GM19238 (cell line): ENCODE results near the gene SETD1A.

ENCODE experiments used
- DNase-seq: peaks from one replicate; pipeline ENCODE4 v3.0.0; 2011; ENCODE audit warnings: low spot score; ENCODE audit not compliant: insufficient read length

Gene SETD1A

DNA sequence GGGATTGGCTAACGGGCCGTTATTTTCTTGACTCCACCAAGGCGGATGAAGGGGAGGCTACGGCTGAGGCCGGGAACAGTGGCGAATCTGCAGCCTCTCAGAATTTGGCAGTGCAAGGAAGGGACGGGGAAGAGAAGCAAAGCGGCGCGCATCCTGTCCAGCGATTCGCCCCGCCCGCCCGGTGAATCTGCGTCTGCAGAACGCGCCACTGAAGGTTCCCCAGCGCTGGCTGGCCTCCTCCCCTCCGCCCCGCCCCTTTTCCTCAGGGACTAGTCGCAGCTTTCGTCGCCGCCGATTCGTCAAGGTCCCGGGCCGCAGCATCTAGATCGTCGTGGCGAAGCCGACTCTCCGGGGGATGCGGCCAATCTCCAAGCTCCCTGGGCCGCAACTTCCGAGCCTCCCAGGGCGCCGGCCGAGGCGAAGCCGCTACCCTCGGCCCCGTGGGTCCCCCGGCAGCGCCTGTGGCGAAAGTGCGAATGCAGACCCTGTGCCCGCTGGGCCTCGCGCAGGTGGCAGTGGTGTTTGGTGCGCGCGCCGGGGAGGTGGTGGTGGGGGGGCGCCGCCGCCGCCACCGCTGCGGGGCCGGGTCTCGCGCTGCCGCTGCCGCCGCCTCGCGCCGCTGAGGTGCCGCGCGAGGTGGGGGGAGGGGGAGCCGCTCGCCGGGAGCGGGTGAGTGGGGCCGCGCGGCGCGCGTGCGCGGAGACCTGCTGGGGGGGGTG, at the start of gene SETD1A:
Gene SETD1A, plus strand, starts transcription at position 299 of the 719 bp plus-strand sequence. CDS start 978 bp downstream, outside the sequence.
- peak; percentile 99 for DNase-seq

DNA sequence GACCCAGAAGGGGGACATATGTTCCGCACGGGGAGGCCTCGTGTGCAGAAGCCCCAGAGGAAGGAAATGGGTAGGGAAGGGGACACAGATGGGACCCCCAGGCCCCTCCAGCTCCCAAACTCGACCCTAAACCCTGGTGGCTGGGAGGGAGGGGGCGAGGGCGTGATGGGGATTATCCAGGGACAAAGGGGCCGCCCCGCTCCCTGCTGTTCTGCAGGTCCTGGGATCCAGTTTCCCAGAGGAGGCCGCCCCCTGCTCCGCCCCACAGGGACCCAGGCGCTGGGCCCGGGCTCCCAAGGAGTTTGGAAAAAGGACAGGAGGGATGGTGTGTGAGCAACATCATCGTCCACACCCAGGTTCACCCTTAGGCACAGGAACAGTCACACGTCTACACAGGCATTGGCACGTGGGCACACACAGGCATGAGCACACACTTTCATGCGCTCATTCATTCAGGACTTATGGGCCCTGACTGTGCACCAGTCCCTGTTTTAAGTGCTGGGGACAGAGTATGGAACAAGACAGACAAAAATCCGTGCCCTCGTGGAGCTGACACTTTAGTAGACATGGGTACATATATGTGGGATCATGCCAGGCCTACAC, 47.0 kb upstream of the SETD1A start:
- no peak for DNase-seq

DNA sequence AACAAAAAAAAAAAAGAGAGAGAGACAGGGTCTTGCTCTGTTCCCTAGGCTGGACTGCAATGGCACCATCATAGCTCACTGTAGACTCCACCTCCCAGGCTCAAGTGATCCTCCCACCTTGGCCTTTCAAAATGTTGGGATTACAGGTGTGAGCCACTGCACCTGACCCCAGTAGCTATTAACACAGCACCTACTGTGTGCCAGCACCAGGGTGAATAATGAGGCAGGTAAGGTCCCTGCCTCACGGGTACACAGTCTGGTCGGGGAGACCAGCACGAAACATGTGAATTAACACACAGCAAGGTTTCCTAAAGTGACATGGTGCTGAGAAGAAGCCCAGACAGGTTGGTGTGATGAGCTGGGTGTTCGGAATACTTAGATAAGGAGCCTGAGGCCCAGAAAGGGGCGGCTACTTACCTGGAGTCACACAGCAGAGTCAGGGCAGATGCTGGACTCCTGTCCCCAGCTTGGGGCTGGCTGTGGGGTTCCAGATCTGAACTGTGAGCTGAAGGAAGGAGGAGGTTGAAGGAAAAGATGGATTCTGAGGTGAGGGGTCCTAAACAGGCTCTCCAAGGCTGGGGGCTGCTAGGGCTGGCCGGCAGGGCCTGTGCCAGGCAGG, 44.7 kb upstream of the SETD1A start:
- no peak for DNase-seq

DNA sequence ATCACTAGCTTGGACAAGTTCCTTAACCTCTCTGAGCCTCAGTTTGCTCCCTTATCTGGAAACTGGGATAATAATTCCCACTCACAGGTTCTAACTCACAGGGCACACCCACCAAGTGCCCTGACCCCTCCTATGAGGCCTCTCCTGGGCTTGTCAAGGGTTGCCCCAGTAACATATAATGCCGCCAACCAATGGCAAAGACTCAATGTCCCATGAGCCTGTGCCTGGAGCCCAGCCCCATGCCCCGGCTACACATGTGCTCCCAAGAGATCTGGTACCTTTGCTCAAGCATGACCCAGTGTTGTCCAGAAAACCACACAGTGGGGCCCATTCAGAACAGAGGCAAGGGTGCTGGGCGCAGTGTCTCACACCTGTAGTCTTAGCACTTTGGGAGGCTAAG, 42.7 kb upstream of the SETD1A start:
- DNase-seq, result no peak

DNA sequence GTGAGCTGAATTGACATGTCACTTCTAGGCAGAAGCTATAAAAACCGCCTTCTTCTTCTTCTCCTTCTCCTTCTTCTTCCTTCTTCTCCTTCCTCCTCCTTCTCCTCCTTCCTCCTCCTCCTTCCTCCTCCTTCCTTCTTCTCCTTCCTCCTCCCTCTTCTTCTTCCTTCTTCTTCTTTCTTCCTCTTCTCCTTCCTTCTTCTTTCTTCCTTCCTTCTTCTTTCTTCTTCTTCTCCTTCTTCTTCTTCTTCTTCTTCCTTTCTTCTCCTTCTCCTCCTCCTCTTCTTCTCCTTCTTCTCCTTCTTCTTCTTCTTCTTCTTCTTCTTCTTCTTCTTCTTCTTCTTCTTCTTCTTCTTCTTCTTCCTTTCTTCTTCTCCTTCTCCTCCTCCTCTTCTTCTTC, 38.9 kb upstream of the SETD1A start:
- no peak for DNase-seq

DNA sequence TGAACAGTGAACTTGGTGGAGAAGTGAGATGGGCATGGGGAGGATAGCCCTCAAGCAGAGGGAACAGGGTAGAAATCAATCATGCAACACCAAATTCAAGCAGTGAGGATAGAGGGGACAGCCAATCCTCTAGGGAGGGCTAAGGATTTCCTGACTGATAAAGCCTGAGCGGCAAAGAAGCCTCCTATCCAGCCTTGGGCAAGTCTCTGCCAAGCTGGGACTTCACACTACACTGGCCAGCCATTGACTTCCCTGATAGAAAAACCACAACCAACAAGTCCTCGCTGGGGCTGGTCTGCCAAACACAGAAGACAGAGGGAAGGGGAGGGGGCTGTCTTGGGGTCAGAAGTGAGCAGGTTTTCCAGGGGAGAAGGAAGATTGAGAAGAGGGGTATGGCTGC, 36.7 kb upstream of the SETD1A start:
- no peak for DNase-seq

DNA sequence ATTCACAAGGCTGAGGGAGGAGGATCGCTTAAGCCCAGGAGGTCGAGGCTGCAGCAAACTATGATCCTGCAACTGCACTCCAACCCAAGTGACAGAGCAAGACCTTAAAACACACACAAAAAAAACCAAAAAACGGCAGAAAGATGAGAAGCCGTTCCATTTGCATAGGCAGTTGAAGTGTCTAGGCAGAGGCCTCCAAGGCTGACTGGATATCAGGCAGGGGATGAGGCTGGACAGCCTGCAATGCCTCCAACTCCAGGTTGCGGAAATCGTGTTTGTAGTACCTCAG, 36.2 kb upstream of the SETD1A start:
- no peak for DNase-seq

DNA sequence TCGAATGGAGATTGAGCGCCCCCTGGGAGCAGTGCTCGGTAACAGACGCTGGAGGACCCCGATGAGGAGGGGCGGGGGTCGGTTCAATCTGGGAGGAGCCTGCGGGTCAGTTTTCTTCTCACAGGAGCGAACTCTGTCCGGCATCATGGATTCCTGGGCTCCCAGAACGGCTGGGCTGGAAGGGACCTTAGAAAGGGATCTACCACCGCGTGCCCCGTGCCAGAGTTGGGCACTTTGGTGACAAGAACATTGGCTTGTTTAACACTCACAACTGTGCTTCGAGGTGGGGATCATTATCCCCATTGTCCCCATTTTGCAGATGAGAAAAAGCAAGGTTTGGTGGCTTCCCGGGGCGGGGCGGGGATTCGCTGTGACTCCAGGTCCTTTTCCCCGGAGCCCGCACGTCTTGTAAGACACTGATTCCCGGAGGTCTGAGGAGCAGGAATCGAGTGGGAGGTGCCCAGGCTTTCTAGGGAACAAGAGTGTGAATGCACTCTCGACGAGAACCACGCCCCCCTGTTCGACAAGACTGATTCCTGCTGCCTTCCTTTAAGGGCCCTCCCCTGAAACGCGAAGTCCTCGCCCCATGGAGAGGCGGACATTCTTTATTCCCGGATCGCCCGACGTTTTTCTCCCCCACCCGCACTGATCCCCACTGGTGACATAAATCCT, 35.7 kb upstream of the SETD1A start:
- peak; percentile 66 for DNase-seq

DNA sequence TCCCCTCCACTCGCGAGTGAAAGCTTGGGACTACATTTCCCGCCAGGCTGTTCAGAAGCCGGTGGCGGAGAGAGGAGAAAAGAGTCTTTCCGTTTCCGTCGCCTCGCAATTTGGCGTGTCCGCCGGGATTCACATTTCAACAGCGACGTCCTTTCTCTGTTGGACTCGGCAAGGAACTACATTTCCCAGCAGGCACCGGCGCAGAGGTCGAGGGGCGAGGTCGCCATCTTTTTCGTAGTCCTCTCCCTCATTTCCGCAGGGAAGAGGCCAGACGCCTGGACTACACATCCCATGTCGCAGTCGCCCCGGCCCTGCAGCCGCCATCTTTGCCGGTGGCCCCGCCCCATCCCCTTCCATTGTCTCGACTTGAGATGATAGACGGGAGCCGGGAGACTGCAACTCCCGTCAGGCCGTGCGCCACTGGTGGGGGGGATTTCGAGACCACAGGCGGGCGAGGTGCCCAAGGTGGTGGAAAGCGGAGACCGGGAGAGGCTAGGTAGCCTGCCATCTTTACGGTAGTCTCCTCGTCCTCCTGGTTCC, 35.1 kb upstream of the SETD1A start:
- peak; percentile 93 for DNase-seq

DNA sequence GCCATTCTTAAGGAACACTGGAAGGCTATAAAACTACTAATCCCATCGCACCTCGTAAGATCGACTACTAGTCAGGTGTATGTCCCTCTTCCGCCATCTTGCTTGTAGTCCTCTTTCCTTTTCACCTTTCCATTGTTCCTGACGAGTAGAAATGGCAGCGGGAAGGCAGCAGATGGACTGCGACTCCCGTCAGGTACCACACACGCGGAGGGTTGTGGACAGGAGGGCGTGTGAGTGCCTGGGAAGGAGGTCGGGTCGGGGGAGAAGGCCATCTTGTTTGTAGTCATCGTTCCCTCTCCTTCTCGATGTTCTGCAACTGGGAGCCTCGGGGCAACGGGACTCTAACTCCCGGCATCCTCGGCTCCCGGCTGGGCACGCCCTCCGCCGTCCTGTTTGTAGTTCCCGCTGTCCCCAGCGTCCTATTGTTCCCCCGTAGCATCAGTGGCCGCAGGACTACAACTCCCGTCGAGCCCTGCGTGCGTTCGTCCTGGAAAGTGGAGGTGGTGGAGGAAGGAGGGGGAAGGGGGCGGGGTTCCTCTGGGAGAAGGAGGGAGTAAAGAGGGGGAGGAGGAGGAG, 34.5 kb upstream of the SETD1A start:
- DNase-seq, result peak; percentile 96

DNA sequence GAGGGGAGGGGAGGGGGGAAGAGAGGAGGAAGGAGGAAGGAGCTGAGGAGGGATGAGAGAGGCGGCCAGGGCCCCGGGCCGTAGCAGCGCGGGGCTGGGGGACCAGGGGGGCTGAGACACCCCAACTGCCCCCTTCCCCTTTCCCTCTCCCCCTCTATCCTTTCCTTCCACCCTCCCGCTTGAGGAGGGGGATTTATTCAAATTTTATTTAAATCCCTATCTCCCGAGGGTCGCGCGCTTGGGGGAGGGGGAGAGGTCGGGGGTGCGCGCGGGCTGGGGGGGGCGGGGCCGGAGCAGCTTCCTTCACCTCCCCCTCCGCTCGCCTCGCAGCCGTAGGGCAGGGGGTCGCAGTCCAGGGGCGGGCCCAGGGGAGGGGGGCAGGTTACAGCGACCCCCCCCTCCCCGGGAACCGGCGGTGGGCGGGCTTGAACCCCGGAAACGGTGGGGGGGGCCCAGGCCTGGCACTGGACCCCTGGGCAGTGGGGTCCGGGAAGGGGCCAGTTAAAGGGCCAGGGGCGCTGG, 33.9 kb upstream of the SETD1A start, which contains the start of gene FBXL19:
Gene FBXL19, plus strand, starts transcription at position 19 of the 522 bp plus-strand sequence. CDS start 2,183 bp downstream, outside the sequence.
- DNase-seq, result no peak

DNA sequence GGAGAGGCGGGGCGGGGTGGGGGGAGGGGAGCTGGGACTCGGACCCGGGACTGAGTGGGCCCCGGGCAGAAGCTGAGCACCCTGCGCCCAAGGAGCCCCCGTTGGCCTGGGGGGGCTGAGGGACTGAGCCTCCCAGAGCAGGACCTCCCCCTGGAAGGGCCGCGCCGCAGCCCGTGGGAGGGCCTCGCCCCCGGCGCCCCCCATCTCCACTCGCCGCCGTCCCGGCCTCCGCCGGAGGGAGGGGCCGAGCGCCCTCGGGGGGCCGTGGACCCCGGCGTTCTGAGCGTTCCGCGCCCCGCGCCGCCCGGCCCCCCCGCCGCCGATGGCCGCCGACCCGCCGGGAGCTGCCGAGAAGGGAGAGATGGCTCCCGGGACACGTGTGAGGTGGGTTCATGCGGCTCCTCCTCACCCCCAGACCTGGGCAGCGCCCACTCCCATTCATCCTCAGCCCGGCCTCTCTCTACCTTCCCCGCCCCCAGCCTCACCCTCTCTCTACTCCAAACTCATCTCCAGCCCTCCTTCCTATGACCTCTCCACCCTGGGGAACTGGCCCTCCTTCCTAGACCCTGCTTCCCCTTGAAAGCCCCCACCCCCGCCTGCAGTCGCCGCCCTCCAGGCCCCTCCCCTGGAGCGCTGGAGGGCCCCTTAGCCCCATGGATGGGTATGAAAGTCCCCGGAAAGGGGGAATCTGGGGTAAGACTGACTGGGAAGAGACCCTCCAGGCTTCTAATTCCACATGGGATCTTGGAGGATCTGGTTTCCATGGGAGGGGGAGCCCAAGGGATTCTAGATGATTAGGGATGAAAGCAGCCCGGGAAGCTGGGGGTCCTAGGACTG, 33.3 kb upstream of the SETD1A start:
- peak; percentile 19 for DNase-seq

DNA sequence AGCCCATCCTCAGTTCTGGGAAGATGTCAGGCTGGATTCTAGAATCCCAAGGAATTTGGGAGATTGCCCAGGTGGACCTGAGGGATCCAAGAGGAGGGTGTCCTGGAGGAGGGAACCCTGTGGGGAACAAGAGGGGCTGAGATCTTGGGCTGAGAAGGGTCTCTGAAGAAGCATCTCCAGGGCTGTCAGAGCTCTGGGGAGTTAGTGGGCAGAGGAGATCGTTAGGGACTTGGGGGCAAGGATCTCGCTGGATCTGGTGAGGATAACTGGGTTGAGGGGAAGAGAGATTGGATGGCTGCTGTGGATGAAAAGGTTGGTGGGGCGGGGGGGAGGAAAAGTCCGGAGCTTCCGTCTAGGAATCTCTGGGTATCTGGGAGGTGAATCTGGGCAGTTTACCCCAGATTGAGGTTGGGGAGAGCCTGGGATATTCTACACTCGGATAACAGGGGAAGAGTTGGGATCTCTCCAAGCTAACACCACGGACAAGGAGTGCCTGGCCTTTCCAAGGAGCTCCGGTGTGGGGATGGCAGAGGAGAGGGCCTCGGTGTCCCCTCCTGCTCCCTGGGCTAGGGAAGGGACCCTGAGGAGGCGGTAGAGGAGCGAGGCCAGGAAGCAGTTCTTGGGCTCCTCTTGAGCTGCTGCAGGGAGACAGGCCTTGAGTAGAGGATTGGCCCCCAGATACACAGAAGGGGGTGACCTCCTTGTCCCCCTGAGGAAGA, 32.5 kb upstream of the SETD1A start:
- no peak for DNase-seq

DNA sequence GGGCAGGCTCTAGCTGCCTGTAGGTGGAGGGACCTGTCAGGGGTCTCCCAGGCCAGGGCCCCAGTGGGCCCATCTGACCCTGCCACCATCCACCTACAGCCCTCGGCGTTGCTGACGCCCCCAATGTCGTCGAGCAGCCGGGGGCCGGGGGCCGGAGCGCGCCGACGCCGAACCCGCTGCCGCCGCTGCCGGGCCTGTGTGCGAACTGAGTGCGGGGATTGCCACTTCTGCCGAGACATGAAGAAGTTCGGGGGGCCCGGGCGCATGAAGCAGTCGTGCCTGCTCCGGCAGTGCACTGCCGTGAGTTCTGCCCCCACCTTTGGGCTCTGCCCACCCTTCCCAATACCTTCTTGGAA, 31.9 kb upstream of the SETD1A start:
- DNase-seq, result no peak

DNA sequence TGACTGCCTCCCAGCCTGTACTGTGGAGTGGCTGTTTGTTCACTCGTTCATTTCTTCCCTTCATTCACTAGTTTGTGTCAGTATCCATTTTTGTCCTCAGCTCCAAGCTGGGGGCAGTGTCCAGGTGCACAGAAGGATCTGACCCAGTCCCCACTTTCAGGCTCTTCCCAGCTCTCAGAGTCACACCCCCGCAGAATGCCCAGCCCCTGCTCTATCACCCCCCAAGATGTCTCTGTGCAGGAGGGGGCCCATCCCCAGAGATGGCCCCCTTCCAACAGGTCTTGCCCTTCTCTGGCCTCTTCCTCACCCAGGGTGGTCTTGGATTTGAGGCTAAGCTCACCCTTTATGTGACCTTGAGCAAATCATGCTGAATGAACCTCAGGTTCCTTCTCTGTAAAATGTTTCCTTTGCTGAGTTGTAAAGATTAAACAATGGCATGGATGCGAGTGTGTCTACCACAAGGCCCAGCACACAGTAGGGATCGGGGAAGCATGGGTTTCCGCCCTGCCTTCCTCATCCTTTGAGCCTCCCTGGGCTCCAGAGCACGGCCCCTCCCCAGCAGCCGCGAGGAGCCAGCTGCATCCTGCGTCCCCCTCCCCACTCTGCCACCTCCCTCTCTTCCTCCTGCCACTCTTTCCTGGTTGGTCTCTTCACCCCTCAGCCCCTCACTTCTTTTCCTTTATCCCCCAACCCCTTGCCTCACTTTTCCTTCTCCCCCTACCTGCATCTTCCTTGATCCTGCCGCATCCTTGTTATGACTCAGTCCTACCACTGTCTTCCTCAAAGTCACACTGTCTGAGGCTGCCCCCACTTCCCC, 31.4 kb upstream of the SETD1A start:
- DNase-seq, result no peak

DNA sequence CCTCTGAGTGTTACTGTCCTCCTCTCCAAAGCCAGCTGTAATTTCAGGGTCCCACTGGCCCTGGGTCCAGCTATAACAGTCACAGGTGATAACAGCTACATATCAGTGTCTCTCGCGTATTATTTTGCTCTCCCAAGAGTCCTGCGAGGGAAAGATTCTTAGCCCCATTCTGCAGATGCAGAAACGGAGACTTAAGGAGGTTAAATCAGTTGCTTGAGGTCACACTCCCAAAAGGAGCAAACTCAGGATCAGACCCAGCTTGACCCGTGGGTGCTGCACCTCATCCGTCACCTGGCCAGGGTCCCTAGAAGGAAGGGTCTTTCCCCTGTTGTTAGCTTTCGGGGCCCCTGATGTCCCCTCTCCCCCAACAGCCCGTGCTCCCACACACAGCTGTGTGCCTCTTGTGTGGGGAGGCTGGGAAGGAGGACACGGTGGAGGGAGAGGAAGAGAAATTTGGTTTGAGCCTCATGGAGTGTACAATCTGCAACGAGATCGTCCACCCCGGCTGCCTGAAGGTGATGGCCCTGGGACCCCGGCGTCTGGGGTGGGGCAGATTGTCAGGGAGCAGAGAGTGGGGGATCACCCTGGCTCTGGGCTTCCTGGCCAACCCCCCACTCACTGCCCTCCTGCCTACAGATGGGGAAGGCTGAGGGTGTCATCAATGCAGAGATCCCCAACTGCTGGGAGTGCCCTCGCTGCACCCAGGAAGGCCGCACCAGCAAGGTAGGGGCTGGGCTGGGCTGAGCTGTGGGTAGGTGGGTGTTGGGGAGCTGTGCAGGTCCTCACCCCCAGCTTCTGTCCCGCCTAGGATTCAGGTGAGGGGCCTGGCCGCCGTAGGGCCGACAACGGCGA, 30.4 kb upstream of the SETD1A start:
- DNase-seq, result no peak

DNA sequence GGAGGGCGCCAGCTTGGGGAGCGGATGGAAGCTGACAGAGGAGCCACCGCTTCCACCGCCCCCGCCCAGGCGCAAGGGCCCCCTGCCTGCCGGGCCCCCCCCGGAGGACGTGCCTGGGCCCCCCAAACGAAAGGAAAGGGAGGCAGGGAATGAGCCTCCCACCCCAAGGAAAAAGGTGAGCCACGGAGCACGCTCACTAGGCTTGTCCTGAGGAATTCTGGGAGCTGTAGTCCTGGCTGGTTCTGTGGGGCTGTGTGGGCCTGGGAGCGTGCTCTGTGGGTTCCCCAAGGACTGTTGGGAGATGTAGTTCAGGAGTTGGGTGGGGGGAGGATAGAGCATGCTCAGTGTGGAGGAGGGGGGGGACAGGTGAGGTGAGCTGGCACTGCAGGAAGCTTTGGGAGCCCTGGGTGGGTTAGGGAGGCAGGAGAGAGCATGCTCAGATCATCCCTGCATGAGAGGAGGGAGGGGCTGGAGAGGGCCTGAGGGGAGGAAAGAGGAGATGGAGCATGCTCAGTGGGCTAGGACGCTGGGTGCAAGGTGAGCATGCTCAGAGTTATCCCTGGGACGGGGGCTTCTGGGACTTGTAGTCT, 29.7 kb upstream of the SETD1A start:
- peak; percentile 42 for DNase-seq

DNA sequence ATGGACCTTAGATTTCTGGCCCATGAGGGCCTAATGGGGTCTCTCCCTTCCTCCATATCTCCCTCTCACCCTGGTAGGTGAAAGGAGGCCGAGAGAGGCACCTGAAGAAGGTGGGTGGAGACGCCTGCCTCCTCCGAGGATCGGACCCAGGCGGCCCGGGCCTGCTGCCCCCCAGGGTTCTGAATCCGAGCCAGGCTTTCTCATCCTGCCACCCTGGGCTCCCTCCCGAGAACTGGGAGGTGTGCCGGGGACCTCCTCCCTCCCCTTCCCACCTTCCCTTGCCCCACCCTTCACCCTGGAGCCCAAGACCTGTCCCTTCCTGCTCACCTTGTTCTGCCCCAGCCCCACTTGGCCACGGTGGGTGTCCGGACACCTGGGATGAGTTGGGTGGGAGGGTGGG, 29.2 kb upstream of the SETD1A start:
- peak; percentile 0 for DNase-seq
